K562 (cell line): Measurements from ENCODE around the gene METTL23. TPM values are rescaled to one million over a fixed set of nuclear protein-coding genes. Genes with fewer than 3 reads are reported as not detected.

Experiments
- ATAC-seq: fragments of 200-7000 bp; cut with Tn5 transposase; 3 replicates; pipeline ENCODE4 v1.9.1; 2020; ENCODE audit warnings: moderate library complexity
- BruUV-seq: library from RNA; stranded (reverse); fragments of 400-500 nt; replicated peaks from 2 replicates; lab custom pipeline; 2021; lab: Mats Ljungman, UMichigan
- CTCF ChIA-PET: fragments of 300-600 bp; formaldehyde crosslinking; extraction: SDS; loops from one replicate; lab custom pipeline; 2021; ENCODE audit warnings: low intra/inter-chr PET ratio; lab: Yijun Ruan, JAX
- POLR2A ChIA-PET: fragments of 300-600, 350-650 bp; sonication (Branson Sonifier 250); formaldehyde crosslinking; extraction: SDS; loops from one replicate; lab custom pipeline; 2021; ENCODE audit warnings: antibody characterized with exemption, inconsistent platforms; lab: Yijun Ruan, JAX
- DNase-seq, 4 experiments: peaks; one replicate each; pipeline versions ENCODE4 v3.0.0 to v3.0.0-alpha.2; 2011 to 2018; ENCODE audit warnings: low spot score in 3 of 4, mixed read lengths in 3 of 4; ENCODE audit errors: extremely low read depth in 1 of 4
- FAIRE-seq: peaks from 2 replicates; lab custom pipeline; 2011; peaks lifted over from hg19 to GRCh38; lab: Jason Lieb, UNC
- H2AFZ ChIP-seq: 2 replicates; pipeline ENCODE4 v1.6.0; 2011; ENCODE audit warnings: low read depth, low read length, control low read depth, inconsistent platforms
- H3K27ac ChIP-seq: fragments of 200-600 bp; 3 replicates; pipeline ENCODE4 v1.8.0; 2011; ENCODE audit warnings: low read depth, mild to moderate bottlenecking, control low read depth, inconsistent platforms, low read length, moderate library complexity, mixed read lengths; ENCODE audit errors: extremely low read depth
- H3K27me3 ChIP-seq, 2 experiments: fragments of 300-600 bp in 1 of 2; 2 replicates in 1 of 2; 3 replicates in 1 of 2; pipeline versions ENCODE4 v1.6.0 to v1.8.0; 2011; ENCODE audit warnings: inconsistent platforms in 2 of 2, low read length in 2 of 2, mild to moderate bottlenecking in 1 of 2, mixed read lengths in 1 of 2, moderate library complexity in 1 of 2; ENCODE audit not compliant: control insufficient read depth in 2 of 2, insufficient read depth in 2 of 2
- H3K36me3 ChIP-seq: fragments of 300-600 bp; 3 replicates; pipeline ENCODE4 v1.8.0; 2011; ENCODE audit warnings: mild to moderate bottlenecking, low read length, inconsistent platforms; ENCODE audit not compliant: control insufficient read depth, insufficient read depth
- H3K4me1 ChIP-seq, 2 experiments: fragments of 200-600 bp in 1 of 2; replicated peaks in 1 of 2; 2 replicates in 1 of 2; 3 replicates in 1 of 2; pipeline versions ENCODE4 v1.5.1 to v1.8.0; 2011; ENCODE audit warnings: inconsistent platforms in 2 of 2, low read length in 2 of 2, mild to moderate bottlenecking in 1 of 2, mixed read lengths in 1 of 2, moderate library complexity in 1 of 2; ENCODE audit not compliant: control insufficient read depth in 2 of 2, insufficient read depth in 2 of 2
- H3K4me2 ChIP-seq: 2 replicates; pipeline ENCODE4 v1.6.1; 2011; ENCODE audit warnings: low read length, control low read depth, inconsistent platforms, mixed read lengths; ENCODE audit not compliant: insufficient read depth
- H3K4me3 ChIP-seq: fragments of 200-600 bp; sonication (generic), shearing (Covaris generic); 2 replicates; pipeline ENCODE4 v1.5.1; 2016; ENCODE audit warnings: control low read depth, inconsistent platforms
- H3K79me2 ChIP-seq: fragments of 200-600 bp; 3 replicates; pipeline ENCODE4 v1.8.0; 2011; ENCODE audit warnings: low read length, inconsistent platforms; ENCODE audit not compliant: control insufficient read depth, insufficient read depth
- H3K9ac ChIP-seq, 2 experiments: 2 replicates each; pipeline versions ENCODE4 v1.6.0 to v1.6.1; 2011; ENCODE audit warnings: low read depth in 2 of 2, low read length in 2 of 2, control low read depth in 1 of 2, inconsistent platforms in 1 of 2, mild to moderate bottlenecking in 1 of 2, mixed read lengths in 1 of 2; ENCODE audit not compliant: insufficient read depth in 1 of 2
- H3K9me1 ChIP-seq: one replicate; pipeline ENCODE4 v1.6.0; 2011; ENCODE audit warnings: inconsistent platforms, mild to moderate bottlenecking, low read length, moderate library complexity; ENCODE audit not compliant: control insufficient read depth, insufficient read depth
- H3K9me3 ChIP-seq: replicated peaks from 2 replicates; pipeline ENCODE4 v1.5.1; 2011; ENCODE audit warnings: low read depth, low read length, inconsistent platforms; ENCODE audit not compliant: control insufficient read depth, insufficient read depth
- H4K20me1 ChIP-seq: replicated peaks from 2 replicates; pipeline ENCODE4 v1.6.1; 2011; ENCODE audit warnings: low read length, inconsistent platforms, mixed read lengths; ENCODE audit not compliant: control insufficient read depth, insufficient read depth
- DIDO1 ChIP-seq: fragments of 450-650 bp; IDR thresholded peaks from 2 replicates; pipeline ENCODE4 v1.6.1; 2016; ENCODE audit warnings: low read depth, missing biosample characterization, missing genetic modification characterization
- RBBP5 ChIP-seq: fragments of 200-600 bp; sonication (generic); IDR thresholded peaks from 2 replicates; pipeline ENCODE4 v1.6.1; 2012; ENCODE audit warnings: borderline replicate concordance, mild to moderate bottlenecking, low read length, control low read depth, inconsistent platforms; ENCODE audit not compliant: insufficient read depth, poor library complexity, severe bottlenecking
- SMARCB1 ChIP-seq: IDR thresholded peaks from 2 replicates; pipeline ENCODE4 v1.6.1; 2011; ENCODE audit warnings: improper control_type of control experiment, low read depth; ENCODE audit not compliant: insufficient read length
- STAG1 ChIP-seq: sonication (generic); formaldehyde crosslinking; IDR thresholded peaks from 2 replicates; pipeline ENCODE4 v1.5.0; 2020; ENCODE audit warnings: missing genetic modification reagents, borderline replicate concordance
- TBP ChIP-seq: optimal IDR thresholded peaks from 2 replicates; pipeline ENCODE3; 2011; ENCODE audit warnings: low read depth, low read length, improper control_type of control experiment
- ZNF324 ChIP-seq: fragments of 250-450 bp; sonication (Bioruptor Pico); IDR thresholded peaks from 2 replicates; pipeline ENCODE4 v1.4.0; 2020; ENCODE audit warnings: mild to moderate bottlenecking
- ZNF507 ChIP-seq: conservative IDR thresholded peaks from 2 replicates; pipeline ENCODE4 v1.6.1; 2017; ENCODE audit warnings: missing genetic modification characterization, missing compliant biosample characterization
- ZNF766 ChIP-seq: fragments of 200-800 bp; sonication (Bioruptor generic); conservative IDR thresholded peaks from 2 replicates; pipeline ENCODE4 v1.6.1; 2016; ENCODE audit warnings: missing genetic modification characterization, missing compliant biosample characterization
- WGBS: fragments of 100-300 bp; shearing (Covaris generic); methylation state at CpG from one replicate; pipeline ENCODE4 v1.1.6; 2016; ENCODE audit warnings: low coverage, mixed read lengths; ENCODE audit not compliant: insufficient coverage; ENCODE audit errors: missing lambda C conversion rate; 5-methylcytosine and 5-hydroxymethylcytosine counted together
- in situ Hi-C: fragments of 300-500 bp; cut with MboI; formaldehyde crosslinking; loops from 4 replicates; pipeline ENCODE4 v1.15.0; 2018; ENCODE audit warnings: inconsistent platforms, mixed read lengths
- intact Hi-C: fragments of 100-400 bp; cut with micrococcal nuclease; formaldehyde crosslinking; loops from 2 replicates; pipeline ENCODE4 v1.14.2; 2022
- polyA plus RNA-seq, 8 experiments: library from polyadenylated mRNA; depleted of rRNA in 4 of 8; stranded (reverse) in 5 of 8; unstranded in 3 of 8; fragments of >200 nt; fragmentation: Nextera tagmentation in 2 of 8; fragmentation: Illumina TruSeq in 1 of 8; extraction: Ambion mirVana in 2 of 8; extraction: Trizol in 1 of 8; gene quantifications; 2 replicates each; pipeline versions ENCODE4 v1.2.1 to v1.2.3, GENCODE V29; 2011 to 2014; ENCODE audit warnings: inconsistent platforms in 1 of 8, missing spikeins in 1 of 8
- total RNA-seq, 7 experiments: library from RNA; depleted of rRNA in 6 of 7; stranded (reverse); fragments of >200 nt in 6 of 7; fragmentation: Illumina TruSeq in 2 of 7; extraction: Trizol in 2 of 7; gene quantifications; 2 replicates each; pipeline versions ENCODE4 v1.2.1 to v1.2.3, GENCODE V29; 2011 to 2021; ENCODE audit warnings: low replicate concordance in 1 of 7
- TF ChIP-seq, protein P1 (sequence below): fragments of 450-650 bp; IDR thresholded peaks from 2 replicates; pipeline ENCODE4 v1.6.1; 2018; ENCODE audit warnings: mild to moderate bottlenecking, low read depth; ENCODE audit not compliant: partially characterized antibody
- TF ChIP-seq, protein P2 (sequence below): sonication (generic); formaldehyde crosslinking; IDR thresholded peaks from 2 replicates; pipeline ENCODE4 v1.8.0; 2022; ENCODE audit warnings: missing genetic modification reagents, mild to moderate bottlenecking, moderate library complexity, borderline replicate concordance

METTL23 gene
- total and polyA plus RNA-seq, 9 of the 15 experiments (the other 6 are each of a cell fraction or from before 2014, with no cell fraction given): 29.4 to 67.3 (median 41.6) TPM

DNA sequence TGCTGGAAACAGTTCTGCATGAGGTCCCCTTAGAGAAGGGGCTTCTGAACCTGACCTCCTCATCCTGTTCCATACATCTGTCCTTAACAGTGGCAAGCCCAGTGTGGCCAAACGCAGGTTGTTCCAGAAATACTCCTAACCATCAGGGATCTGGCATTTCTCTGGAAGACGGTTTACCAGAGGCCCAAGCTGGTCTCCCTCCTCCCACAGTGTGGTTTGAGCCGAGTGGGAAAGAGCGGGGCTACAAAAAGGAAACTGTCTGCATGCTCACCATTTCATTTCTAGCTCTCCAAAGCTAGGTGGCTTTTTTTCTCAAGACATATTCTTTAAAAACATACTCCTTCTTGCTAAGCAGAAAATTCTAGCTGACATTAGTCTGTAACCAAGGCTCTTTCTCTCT lies 21.8 kb upstream of the METTL23 start:
- no peaks in the 10 kb centered on the region for H3K9me1 ChIP-seq
- no peak overlapping the region for H2AFZ ChIP-seq
- POLR2A ChIA-PET: interaction anchor here (0.7 kb wide), 1 partner anchor 1694 kb away, joined by 3 read pairs; no protein-coding TSS in a partner anchor
- no TSS peak for BruUV-seq
- H3K4me3 ChIP-seq: no peak overlapping the region
- no peaks in the 10 kb centered on the region for H3K36me3 ChIP-seq
- DNase-seq (no peak), FAIRE-seq (no peak), ATAC-seq (no peak)
- H3K27me3 ChIP-seq: no peaks in the 10 kb centered on the region
- CTCF ChIA-PET: no interaction called here
- peaks cover 14 to 38% of the 10 kb centered on the region in 2 experiments; a peak in 4 of 5 replicates for H3K4me1 ChIP-seq
- whole genome bisulfite sequencing: 57% methylated on average over 4 of the region's 4 CpGs
- in situ Hi-C loops (no loop called here), intact Hi-C loops (no loop called here)
- H3K9ac ChIP-seq: no peak overlapping the region
- peaks cover 5% of the 10 kb centered on the region; the same call in 1 of the 2 replicates for H4K20me1 ChIP-seq
- H3K9me3 ChIP-seq: no peaks in the 10 kb centered on the region
- no peak overlapping the region for H3K27ac ChIP-seq
- H3K4me2 ChIP-seq: no peak overlapping the region
- TF ChIP-seq, protein P1, sequence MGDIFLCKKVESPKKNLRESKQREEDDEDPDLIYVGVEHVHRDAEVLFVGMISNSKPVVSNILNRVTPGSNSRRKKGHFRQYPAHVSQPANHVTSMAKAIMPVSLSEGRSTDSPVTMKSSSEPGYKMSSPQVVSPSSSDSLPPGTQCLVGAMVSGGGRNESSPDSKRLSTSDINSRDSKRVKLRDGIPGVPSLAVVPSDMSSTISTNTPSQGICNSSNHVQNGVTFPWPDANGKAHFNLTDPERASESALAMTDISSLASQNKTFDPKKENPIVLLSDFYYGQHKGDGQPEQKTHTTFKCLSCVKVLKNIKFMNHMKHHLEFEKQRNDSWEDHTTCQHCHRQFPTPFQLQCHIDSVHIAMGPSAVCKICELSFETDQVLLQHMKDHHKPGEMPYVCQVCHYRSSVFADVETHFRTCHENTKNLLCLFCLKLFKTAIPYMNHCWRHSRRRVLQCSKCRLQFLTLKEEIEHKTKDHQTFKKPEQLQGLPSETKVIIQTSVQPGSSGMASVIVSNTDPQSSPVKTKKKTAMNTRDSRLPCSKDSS: no peak
- TF ChIP-seq RBBP5 (no peak), DIDO1 (tag) (no peak), TBP (no peak), ZNF507 (tag) (no peak), STAG1 (CRISPR knock-in tag) (no peak), ZNF324 (CRISPR knock-in tag) (no peak), ZNF766 (no peak), SMARCB1 (no peak)
- TF ChIP-seq, protein P2, sequence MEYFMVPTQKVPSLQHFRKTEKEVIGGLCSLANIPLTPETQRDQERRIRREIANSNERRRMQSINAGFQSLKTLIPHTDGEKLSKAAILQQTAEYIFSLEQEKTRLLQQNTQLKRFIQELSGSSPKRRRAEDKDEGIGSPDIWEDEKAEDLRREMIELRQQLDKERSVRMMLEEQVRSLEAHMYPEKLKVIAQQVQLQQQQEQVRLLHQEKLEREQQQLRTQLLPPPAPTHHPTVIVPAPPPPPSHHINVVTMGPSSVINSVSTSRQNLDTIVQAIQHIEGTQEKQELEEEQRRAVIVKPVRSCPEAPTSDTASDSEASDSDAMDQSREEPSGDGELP (CRISPR knock-in tag): no peak
- H3K79me2 ChIP-seq: no peaks in the 10 kb centered on the region
